HEK293 (cell line): ENCODE data around the gene YOD1.

Experiments used
- GLI4 ChIP-seq: fragments of 450-650 bp; formaldehyde crosslinking; IDR thresholded peaks from 2 replicates; pipeline ENCODE4 v1.5.1; 2016; ENCODE audit warnings: missing biosample characterization, missing genetic modification characterization
- TF ChIP-seq, protein P1 (sequence below): fragments of 450-650 bp; formaldehyde crosslinking; IDR thresholded peaks from 2 replicates; pipeline ENCODE4 v1.5.1; 2016; ENCODE audit warnings: missing biosample characterization, missing genetic modification characterization

DNA sequence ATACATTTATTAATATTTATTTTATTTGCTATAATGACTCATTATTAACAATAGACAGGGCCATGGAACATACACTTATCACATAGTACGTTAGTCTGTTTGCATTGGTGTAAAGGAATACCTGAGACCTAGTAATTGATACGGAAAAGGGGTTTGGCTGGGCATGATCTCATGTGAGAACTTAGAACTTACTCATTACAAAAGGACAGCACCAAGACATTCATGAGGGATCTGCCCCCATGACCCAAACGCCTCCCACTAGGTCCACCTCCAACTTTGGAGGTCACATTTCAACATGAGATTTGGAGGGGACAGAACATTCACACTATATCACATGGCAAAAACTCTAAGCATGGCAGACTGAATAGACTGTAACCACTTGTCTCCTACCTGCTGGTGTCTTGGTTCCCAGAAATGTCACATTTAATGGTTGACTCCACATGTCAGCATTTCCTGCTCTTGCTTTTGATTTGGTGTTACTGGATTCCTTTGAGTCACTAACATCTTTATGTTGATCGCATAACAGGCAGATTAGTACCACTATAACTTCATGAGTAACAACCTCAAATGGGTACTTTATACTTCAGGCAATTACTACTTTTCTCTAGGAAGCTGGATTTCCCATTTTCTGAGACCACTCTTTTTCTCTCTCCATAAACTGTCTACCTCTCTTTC lies 15.0 kb downstream of the YOD1 start:
- TF ChIP-seq GLI4 = no peak
- TF ChIP-seq, protein P1, sequence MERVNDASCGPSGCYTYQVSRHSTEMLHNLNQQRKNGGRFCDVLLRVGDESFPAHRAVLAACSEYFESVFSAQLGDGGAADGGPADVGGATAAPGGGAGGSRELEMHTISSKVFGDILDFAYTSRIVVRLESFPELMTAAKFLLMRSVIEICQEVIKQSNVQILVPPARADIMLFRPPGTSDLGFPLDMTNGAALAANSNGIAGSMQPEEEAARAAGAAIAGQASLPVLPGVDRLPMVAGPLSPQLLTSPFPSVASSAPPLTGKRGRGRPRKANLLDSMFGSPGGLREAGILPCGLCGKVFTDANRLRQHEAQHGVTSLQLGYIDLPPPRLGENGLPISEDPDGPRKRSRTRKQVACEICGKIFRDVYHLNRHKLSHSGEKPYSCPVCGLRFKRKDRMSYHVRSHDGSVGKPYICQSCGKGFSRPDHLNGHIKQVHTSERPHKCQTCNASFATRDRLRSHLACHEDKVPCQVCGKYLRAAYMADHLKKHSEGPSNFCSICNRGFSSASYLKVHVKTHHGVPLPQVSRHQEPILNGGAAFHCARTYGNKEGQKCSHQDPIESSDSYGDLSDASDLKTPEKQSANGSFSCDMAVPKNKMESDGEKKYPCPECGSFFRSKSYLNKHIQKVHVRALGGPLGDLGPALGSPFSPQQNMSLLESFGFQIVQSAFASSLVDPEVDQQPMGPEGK (tag by site-specific recombination) = no peak
